Measurements from ENCODE around the gene VMO1. TPM values are rescaled to one million over a fixed set of nuclear protein-coding genes. Genes with fewer than 3 reads are reported as not detected.
A peak's percentile ranks its signal among the peaks of the same experiment; 100 is the strongest.

VMO1 gene
- total and polyA plus RNA-seq, 2 experiments from 2014 or later: 0.33 to 4.3 TPM

GRCh38 chr17:4789951-4790704, 4.0 kb upstream of the VMO1 start:
- Histone ChIP-seq H3K4me1 (ENCODE audit: insufficient read depth) (peaks cover 21% of the 10 kb centered on the region), H2AFZ (peak overlapping the region; percentile 87)

DNA sequence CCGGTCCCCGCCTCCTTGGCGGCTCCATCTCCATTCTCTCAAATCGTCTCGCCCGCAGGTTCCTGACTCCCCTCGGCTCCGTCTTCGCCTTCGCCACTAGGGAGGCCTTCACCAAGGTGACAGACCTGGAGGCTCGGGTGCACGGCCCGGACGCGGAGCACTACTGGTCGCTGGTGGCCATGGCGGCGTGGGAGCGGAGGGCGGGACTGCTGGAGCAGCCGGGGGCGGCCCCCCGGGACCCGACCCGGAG, 3.5 kb upstream of the VMO1 start:
- peak overlapping the region; percentile 99 for H3K27ac ChIP-seq
- no peaks in the 10 kb centered on the region for H3K9me2 ChIP-seq (replicated peaks; ENCODE audit: insufficient read depth)
- H3K4me3 ChIP-seq: peak overlapping the region; percentile 99
- H3K4me1 ChIP-seq (ENCODE audit: insufficient read depth): peaks cover 21% of the 10 kb centered on the region
- no peaks in the 10 kb centered on the region for H3K36me3 ChIP-seq (replicated peaks; ENCODE audit: insufficient read depth, low read depth)
- H2AFZ ChIP-seq: peak overlapping the region; percentile 87
- no peak for DNase-seq (ENCODE audit: low spot score)
- WGBS (ENCODE audit: low lambda C conversion rate, missing lambda C conversion rate): 0% methylated on average over 9 of the region's 25 CpGs
- peak overlapping the region; percentile 92 for H3K4me2 ChIP-seq
- H3K9me3 ChIP-seq (ENCODE audit: low read depth): no peaks in the 10 kb centered on the region
- H3K79me2 ChIP-seq: peaks cover 11% of the 10 kb centered on the region
- TF ChIP-seq, protein P1, sequence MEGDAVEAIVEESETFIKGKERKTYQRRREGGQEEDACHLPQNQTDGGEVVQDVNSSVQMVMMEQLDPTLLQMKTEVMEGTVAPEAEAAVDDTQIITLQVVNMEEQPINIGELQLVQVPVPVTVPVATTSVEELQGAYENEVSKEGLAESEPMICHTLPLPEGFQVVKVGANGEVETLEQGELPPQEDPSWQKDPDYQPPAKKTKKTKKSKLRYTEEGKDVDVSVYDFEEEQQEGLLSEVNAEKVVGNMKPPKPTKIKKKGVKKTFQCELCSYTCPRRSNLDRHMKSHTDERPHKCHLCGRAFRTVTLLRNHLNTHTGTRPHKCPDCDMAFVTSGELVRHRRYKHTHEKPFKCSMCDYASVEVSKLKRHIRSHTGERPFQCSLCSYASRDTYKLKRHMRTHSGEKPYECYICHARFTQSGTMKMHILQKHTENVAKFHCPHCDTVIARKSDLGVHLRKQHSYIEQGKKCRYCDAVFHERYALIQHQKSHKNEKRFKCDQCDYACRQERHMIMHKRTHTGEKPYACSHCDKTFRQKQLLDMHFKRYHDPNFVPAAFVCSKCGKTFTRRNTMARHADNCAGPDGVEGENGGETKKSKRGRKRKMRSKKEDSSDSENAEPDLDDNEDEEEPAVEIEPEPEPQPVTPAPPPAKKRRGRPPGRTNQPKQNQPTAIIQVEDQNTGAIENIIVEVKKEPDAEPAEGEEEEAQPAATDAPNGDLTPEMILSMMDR (IDR thresholded peaks at IDR 0.05; ENCODE audit: poor library complexity): no peak
- TF ChIP-seq EZH2phosphoT487 (IDR thresholded peaks at IDR 0.05; ENCODE audit: low read depth, severe bottlenecking, unreplicated experiment) (no peak), EZH2 (IDR thresholded peaks at IDR 0.05; ENCODE audit: borderline replicate concordance) (no peak)
- H4K20me1 ChIP-seq (ENCODE audit: insufficient read depth, poor library complexity, severe bottlenecking): no peaks in the 10 kb centered on the region
- no peaks in the 10 kb centered on the region for H3K27me3 ChIP-seq

More at GRCh38 chr17:4789951-4790704, 4.0 kb upstream of the VMO1 start:
- H3K9me2 ChIP-seq (replicated peaks; ENCODE audit: insufficient read depth): no peaks in the 10 kb centered on the region
- H3K27ac ChIP-seq: peak overlapping the region; percentile 99
- peaks cover 11% of the 10 kb centered on the region for H3K79me2 ChIP-seq
- H3K4me3 ChIP-seq: peak overlapping the region; percentile 99
- no peaks in the 10 kb centered on the region for H4K20me1 ChIP-seq (ENCODE audit: insufficient read depth, poor library complexity, severe bottlenecking)
- TF ChIP-seq EZH2phosphoT487 (IDR thresholded peaks at IDR 0.05; ENCODE audit: low read depth, severe bottlenecking, unreplicated experiment) (no peak), EZH2 (IDR thresholded peaks at IDR 0.05; ENCODE audit: borderline replicate concordance) (no peak)
- TF ChIP-seq, protein P1 (IDR thresholded peaks at IDR 0.05; ENCODE audit: poor library complexity): peak; percentile 59
- peak; percentile 94 for DNase-seq (ENCODE audit: low spot score)
- 3% methylated on average over 70 of the region's 91 CpGs for WGBS (ENCODE audit: low lambda C conversion rate, missing lambda C conversion rate)
- H3K36me3 ChIP-seq (replicated peaks; ENCODE audit: insufficient read depth, low read depth): no peaks in the 10 kb centered on the region
- H3K4me2 ChIP-seq: peak overlapping the region; percentile 92
- H3K27me3 ChIP-seq: no peaks in the 10 kb centered on the region
- H3K9me3 ChIP-seq (ENCODE audit: low read depth): no peaks in the 10 kb centered on the region

DNA sequence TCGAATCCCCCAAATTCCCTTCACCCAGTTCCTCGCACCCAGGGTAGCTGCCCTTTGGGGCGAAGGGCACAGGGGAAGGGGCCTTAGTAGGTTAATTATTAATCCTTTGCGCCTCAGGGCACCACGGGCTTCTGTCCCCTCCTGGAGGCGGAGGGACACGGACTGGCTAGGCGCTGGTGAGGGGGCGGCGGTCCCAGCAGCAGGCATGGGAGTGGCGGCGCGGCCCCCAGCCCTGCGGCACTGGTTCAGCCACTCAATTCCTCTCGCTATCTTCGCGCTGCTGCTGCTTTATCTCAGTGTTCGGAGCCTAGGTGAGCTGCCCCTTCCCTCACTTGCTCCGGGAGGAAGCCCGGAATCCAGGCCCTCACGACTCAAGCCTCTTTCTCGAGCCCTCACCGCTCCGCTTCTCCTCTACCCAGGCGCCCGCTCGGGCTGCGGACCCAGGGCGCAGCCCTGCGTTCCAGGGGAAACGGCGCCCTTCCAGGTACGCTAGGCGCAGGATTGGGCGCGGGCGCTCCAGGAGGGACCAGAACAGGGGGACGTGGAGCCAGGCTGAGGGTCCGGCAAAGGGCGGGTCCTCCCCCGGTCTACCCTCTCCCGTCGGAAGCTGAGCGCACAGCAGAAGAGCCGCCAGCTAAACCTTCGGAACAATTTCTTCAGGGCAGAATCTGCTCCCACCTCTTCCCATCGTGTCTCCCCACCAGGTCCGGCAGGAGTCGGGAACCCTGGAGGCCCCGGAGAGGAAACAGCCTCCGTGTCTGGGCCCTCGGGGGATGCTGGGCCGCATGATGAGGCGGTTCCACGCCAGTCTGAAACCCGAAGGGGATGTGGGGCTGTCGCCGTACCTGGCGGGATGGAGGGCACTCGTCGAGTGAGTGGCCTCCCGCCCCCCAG, 2.9 kb upstream of the VMO1 start, which contains the start of gene GLTPD2:
Gene GLTPD2 (plus strand): TSS at position 158 of the 894 bp plus-strand sequence. CDS start 48 bp downstream, at position 206.
- DNase-seq (ENCODE audit: low spot score): peak; percentile 80
- WGBS (ENCODE audit: low lambda C conversion rate, missing lambda C conversion rate): 4% methylated on average over 59 of the region's 62 CpGs

More for the DNA sequence above, 2.9 kb upstream of the VMO1 start, which contains the start of gene GLTPD2:
- H3K4me2 ChIP-seq: peak within 1 kb of the TSS; percentile 92
- TF ChIP-seq EZH2phosphoT487 (IDR thresholded peaks at IDR 0.05; ENCODE audit: low read depth, severe bottlenecking, unreplicated experiment) (no peak), EZH2 (IDR thresholded peaks at IDR 0.05; ENCODE audit: borderline replicate concordance) (no peak)
- TF ChIP-seq, protein P1 (IDR thresholded peaks at IDR 0.05; ENCODE audit: poor library complexity): no peak
- peaks cover 21% of the 10 kb centered on the region for H3K4me1 ChIP-seq (ENCODE audit: insufficient read depth)
- peak within 1 kb of the TSS; percentile 87 for H2AFZ ChIP-seq
- H3K27me3 ChIP-seq: no peaks in the 10 kb centered on the region
- H3K79me2 ChIP-seq: peaks cover 11% of the 10 kb centered on the region
- peak within 1 kb of the TSS; percentile 99 for H3K27ac ChIP-seq
- no peaks in the 10 kb centered on the region for H3K9me2 ChIP-seq (replicated peaks; ENCODE audit: insufficient read depth)
- peak within 1 kb of the TSS; percentile 99 for H3K4me3 ChIP-seq
- H3K9me3 ChIP-seq (ENCODE audit: low read depth): no peaks in the 10 kb centered on the region
- H3K36me3 ChIP-seq (replicated peaks; ENCODE audit: insufficient read depth, low read depth): no peaks in the 10 kb centered on the region
- no peaks in the 10 kb centered on the region for H4K20me1 ChIP-seq (ENCODE audit: insufficient read depth, poor library complexity, severe bottlenecking)
